Measurements from ENCODE around the gene MARS1. TPM values are rescaled to one million over a fixed set of nuclear protein-coding genes. Genes with fewer than 3 reads are reported as not detected.
"Not testable (repeated sequence)": the region's sequence is repeated elsewhere in the genome, so short reads cannot be mapped to it uniquely, and the experiment has no call there.

MARS1 gene
- total RNA-seq, 1 donor from 2014 or later, result 78.0 TPM

- no peaks in the 10 kb centered on the region for H3K27me3 ChIP-seq
- H3K4me1 ChIP-seq, result peaks cover 8 to 10% of the 10 kb centered on the region in 2 donors
- peak overlapping the region; percentile 75 for H3K4me3 ChIP-seq
- no peak for DNase-seq (ENCODE audit: low spot score in 2 of 2)
- H3K9me3 ChIP-seq, result no peaks in the 10 kb centered on the region
- TF ChIP-seq CTCF (IDR thresholded peaks at IDR 0.05), result no peak
- peaks cover 21 to 23% of the 10 kb centered on the region in 2 donors for H3K36me3 ChIP-seq
- intact Hi-C loops (cut with DNase I), result no loop called here
- H3K27ac ChIP-seq, result peak overlapping the region; percentile 63 to 84
These were observed 742 bp upstream of the MARS1 start for GRCh38 chr12:57487055-57487596.

- Histone ChIP-seq H3K4me3 (peak overlapping the region; percentile 75), H3K4me1 (peaks cover 8 to 10% of the 10 kb centered on the region in 2 donors), H3K36me3 (peaks cover 21 to 23% of the 10 kb centered on the region in 2 donors), H3K27me3 (no peaks in the 10 kb centered on the region), H3K27ac (peak overlapping the region; percentile 63 to 84), H3K9me3 (no peaks in the 10 kb centered on the region)
- no peak for TF ChIP-seq CTCF (IDR thresholded peaks at IDR 0.05)
- intact Hi-C loops (cut with DNase I), result loop anchor here (2.0 kb wide), 2 partner anchors 28 to 32 kb away; partner anchors contain the start of gene DDIT3
- DNase-seq (ENCODE audit: low spot score in 2 of 2), result no peak
These were observed 711 bp downstream of the MARS1 start for GRCh38 chr12:57488402-57489156.

- DNase-seq (ENCODE audit: low spot score in 2 of 2), result no peak
- Histone ChIP-seq H3K27ac (no peak overlapping the region), H3K4me3 (peak overlapping the region in 1 of 2 donors; percentile 75)
These were observed 1.3 kb downstream of the MARS1 start for GRCh38 chr12:57489157-57489641.

GRCh38 chr12:57490126-57490525 lies 2.3 kb downstream of the MARS1 start:
- no peak overlapping the region for H3K4me3 ChIP-seq
- H3K27me3 ChIP-seq, result no peaks in the 10 kb centered on the region
- H3K36me3 ChIP-seq, result peaks cover 21 to 32% of the 10 kb centered on the region in 2 donors
- H3K9me3 ChIP-seq, result no peaks in the 10 kb centered on the region
- intact Hi-C loops (cut with DNase I), result no loop called here
- H3K4me1 ChIP-seq, result peaks cover 8 to 10% of the 10 kb centered on the region in 2 donors
- H3K27ac ChIP-seq, result no peak overlapping the region
- TF ChIP-seq CTCF (IDR thresholded peaks at IDR 0.05), result no peak
- no peak for DNase-seq (ENCODE audit: low spot score in 2 of 2)

More at GRCh38 chr12:57489157-57489641, 1.3 kb downstream of the MARS1 start:
- Histone ChIP-seq H3K9me3 (no peaks in the 10 kb centered on the region), H3K27me3 (no peaks in the 10 kb centered on the region), H3K36me3 (peaks cover 21 to 27% of the 10 kb centered on the region in 2 donors), H3K4me1 (peaks cover 8 to 10% of the 10 kb centered on the region in 2 donors)
- intact Hi-C loops (cut with DNase I), result loop anchor here (2.0 kb wide), 2 partner anchors 28 to 32 kb away; partner anchors contain the start of gene DDIT3
- no peak for TF ChIP-seq CTCF (IDR thresholded peaks at IDR 0.05)

GRCh38 chr12:57491393-57492280 lies 3.8 kb downstream of the MARS1 start:
- H3K27me3 ChIP-seq, result no peaks in the 10 kb centered on the region
- H3K4me3 ChIP-seq, result no peak overlapping the region
- H3K4me1 ChIP-seq, result peaks cover 8 to 10% of the 10 kb centered on the region in 2 donors
- peaks cover 22 to 41% of the 10 kb centered on the region in 2 donors for H3K36me3 ChIP-seq
- no peaks in the 10 kb centered on the region for H3K9me3 ChIP-seq
- no peak for TF ChIP-seq CTCF (IDR thresholded peaks at IDR 0.05)
- no peak for DNase-seq (ENCODE audit: low spot score in 2 of 2)
- intact Hi-C loops (cut with DNase I), result no loop called here
- H3K27ac ChIP-seq, result no peak overlapping the region

- H3K4me3 ChIP-seq; intact Hi-C loops (cut with DNase I): not testable (repeated sequence)
- H3K36me3 ChIP-seq, result peaks cover 44 to 69% of the 10 kb centered on the region in 2 donors
These were observed 7.3 kb downstream of the MARS1 start for GRCh38 chr12:57495051-57495701.

More at GRCh38 chr12:57495051-57495701, 7.3 kb downstream of the MARS1 start:
- H3K9me3 ChIP-seq; H3K27me3 ChIP-seq; H3K4me1 ChIP-seq; DNase-seq (ENCODE audit: low spot score in 2 of 2); H3K27ac ChIP-seq: not testable (repeated sequence)
